Effector CD8-positive, alpha-beta T cell (primary cell): Measurements from ENCODE around the gene LRP1B.

Experiments used
- DNase-seq: peaks from one replicate; lab custom pipeline; 2025; lab: John Stamatoyannopoulos, UW

LRP1B gene

DNA sequence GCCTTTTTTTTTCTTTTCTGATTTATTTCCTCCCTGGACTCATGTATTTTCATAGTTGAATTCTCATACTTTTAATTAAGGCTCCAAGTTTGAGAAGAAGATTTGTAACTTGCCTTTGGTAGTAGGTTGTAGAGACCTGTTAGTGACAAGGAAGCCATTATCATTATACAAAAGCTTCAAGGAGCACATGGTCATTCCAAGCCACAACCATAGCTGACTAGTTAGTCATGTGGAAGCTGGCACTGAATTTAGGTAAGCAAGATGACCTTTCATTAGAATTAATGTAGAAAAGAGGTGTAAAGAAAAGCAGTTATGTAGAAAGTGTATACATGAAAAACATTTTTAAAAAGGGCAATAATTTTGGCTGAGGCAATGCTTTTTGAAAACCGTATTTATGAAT, 89.7 kb downstream of the LRP1B start:
- DNase-seq, result no peak

DNA sequence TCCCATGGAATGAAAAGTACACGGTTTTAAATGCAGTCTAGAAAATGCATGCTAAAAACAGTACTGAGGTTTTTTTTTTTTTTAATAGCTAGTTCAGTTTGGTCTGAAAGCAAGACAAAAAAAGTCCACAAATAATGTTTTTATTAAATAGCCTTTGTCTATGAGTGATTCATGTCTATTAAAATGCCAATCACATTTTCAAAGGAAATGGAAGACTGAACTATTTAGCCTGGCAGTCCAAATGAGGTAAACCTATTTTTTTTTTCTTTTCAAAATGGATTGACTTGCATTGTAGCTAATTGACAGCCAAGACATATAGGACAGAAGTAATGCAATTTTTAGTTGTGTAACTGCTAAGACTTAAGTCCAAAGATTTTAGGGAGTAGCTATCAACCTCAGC, 90.3 kb downstream of the LRP1B start:
- no peak for DNase-seq

DNA sequence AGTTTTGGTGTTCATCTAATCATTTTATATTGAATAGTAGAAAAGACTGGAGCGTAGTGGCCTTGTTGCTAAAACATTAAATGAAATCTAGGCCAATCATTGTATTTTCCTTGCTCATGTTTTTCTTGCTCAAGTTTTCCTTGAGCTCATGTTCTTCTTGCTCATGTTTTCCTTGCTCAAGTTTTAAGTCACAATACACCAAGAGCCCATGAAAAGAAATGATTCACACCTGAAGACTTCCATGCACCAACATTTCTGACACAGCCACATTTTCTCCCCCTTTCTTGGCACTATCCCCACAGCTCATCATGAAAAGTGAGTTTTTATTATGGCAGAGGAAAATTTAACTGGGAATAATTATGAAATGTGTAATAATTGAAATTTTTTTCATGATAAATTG, 92.0 kb downstream of the LRP1B start:
- DNase-seq, result no peak

DNA sequence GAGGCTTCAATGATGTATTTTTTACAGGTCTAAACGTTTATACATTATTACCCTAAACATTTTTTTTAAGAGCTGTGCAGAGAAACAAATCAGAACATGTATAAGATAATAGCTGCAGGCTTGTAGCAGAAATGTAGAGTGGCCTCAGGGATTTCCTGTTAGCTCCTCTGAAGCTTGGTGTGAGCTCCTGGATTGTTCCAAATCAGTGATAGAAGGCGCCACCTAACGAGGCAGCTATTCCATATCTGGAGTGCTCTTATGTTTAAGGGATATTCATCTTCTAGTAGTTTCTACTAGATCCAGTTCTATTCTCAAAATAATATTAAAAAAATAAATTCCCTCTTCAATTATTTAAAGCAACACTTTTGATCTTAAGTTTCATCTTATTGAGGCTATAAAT, 93.1 kb downstream of the LRP1B start:
- no peak for DNase-seq

- DNase-seq, result no peak
Observed at GRCh38 chr2:142037066-142037465, 93.8 kb downstream of the LRP1B start.

DNA sequence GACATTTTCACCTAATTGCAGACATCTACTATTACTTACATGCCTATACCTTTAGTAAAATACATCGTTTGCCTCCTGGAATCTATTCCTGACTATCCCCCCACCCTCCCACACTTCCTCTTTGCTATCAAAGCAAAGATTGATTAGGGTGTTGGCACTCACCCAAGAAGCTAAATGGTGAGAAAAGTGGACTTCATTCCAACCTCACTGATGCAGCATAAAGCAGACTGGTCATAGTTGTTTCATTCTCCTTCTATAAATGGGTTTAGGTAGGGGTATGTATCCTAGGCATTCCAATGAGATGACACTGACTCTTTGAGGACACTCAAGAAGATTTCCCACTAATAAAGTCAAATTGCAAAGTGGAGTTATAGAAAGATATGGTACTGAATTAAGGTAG, 97.4 kb downstream of the LRP1B start:
- no peak for DNase-seq

- no peak for DNase-seq
Observed at GRCh38 chr2:142031656-142032055, 99.2 kb downstream of the LRP1B start.

- no peak for DNase-seq
Observed at GRCh38 chr2:142030735-142031134, 100.1 kb downstream of the LRP1B start.

- no peak for DNase-seq
Observed at GRCh38 chr2:142029974-142030373, 100.8 kb downstream of the LRP1B start.

- DNase-seq, result no peak
Observed at GRCh38 chr2:142025394-142025793, 105.4 kb downstream of the LRP1B start.

- DNase-seq, result no peak
Observed at GRCh38 chr2:142020368-142020767, 110.4 kb downstream of the LRP1B start.

DNA sequence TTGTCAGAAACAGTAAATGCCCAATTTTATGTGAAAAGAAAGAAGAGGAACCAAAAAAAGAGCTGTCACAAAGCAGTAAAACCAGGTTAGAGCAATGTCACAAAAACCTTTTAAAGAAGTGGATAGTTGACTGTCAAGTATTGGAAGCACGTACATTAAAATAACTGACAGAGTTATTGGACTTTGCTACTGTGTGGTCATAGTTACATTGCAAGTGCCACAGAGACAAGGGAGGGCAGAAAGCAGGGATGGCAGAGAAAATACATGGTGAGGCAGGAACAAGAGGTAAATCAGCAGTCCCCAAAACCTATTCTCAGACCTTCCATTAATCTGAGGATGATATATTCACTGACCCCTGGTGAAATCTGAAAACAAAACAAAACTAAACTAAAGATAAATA, 116.3 kb downstream of the LRP1B start:
- DNase-seq, result no peak

- no peak for DNase-seq
Observed at GRCh38 chr2:142012797-142013196, 118.0 kb downstream of the LRP1B start.

GRCh38 chr2:142010477-142011270, 120.1 kb downstream of the LRP1B start:
- DNase-seq, result no peak

GRCh38 chr2:142008135-142008744, 122.6 kb downstream of the LRP1B start:
- no peak for DNase-seq

DNA sequence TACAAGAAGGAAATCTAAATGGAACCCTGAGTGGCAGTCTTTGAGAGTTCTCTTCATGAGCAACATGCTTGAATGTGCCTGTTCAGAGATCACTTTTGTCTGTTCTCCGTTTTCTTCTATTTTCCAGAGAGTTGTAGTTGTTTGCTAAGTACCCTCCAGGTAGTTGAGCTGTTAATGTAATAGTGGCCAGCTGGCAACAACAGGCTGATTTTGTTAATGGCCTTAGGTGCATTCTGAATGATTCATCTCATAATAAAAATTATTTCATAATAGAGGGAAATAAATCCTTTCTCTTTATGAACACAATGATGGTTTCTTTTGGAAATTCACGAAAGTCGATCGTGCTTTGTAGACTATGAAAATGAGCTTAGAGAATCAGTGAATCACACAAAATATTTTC, 136.8 kb downstream of the LRP1B start:
- DNase-seq, result no peak

- no peak for DNase-seq
Observed at GRCh38 chr2:141992695-141993094, 138.1 kb downstream of the LRP1B start.

- no peak for DNase-seq
Observed at GRCh38 chr2:141968433-141968832, 162.4 kb downstream of the LRP1B start.

- DNase-seq, result no peak
Observed at GRCh38 chr2:141967980-141968379, 162.8 kb downstream of the LRP1B start.

DNA sequence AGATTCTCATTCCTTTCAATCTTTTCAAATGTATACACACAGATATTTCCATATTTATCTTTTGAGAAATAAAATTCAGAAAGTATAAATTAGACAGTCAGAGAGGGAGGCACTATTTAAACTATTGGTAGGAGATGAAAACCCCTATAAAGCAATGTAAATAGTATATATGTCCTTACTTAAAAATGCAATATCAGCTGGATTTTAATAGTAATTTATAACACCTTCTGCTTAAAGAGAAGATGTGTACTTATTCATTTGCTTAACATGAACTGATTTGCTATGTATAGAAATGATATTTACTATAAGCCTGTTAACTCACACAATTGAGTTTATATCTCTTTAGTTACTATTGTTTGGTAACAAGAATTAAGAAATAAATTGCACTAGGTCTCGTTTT, 163.3 kb downstream of the LRP1B start:
- DNase-seq, result no peak

DNA sequence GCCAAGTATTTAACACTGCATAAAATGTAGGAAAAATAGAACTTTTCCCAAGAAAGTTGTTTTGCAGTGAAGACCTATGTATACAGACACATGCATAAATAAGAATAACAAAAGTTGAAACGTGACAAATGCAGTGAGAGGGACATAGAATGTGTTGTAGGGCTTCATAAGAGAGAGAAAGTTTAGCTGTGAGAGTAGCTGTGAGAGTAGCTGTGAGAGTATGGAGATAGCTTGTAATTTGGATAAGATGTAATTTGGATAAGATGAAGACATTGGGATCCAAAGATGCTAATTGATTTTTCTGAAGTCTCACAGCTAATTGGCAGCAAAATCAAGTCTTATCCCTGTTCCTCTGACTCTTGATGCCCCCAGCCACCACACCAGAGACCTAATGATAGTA, 170.9 kb downstream of the LRP1B start:
- DNase-seq, result no peak

DNA sequence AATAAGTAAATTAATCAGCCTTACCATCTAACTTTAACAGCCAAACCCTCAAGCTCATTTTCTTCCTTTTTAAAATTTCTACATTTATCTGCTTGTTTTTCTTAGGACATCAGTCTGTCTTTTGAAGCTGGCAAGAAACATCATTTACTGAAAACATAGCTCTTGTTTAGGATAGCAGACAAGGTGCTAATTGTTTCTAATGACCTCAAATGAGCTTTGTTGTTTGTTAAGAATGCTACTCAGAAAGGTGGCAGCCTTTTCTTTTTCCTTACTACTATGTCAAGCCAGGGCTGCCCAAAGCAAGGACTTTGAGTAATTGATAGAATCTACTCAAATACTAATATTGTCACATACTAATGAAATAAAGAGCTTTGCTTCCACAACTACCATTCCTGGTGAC, 171.8 kb downstream of the LRP1B start:
- DNase-seq, result no peak

GRCh38 chr2:141957827-141958450, 172.9 kb downstream of the LRP1B start:
- no peak for DNase-seq
